Measurements from ENCODE around the gene CACNA1C. TPM values are rescaled to one million over a fixed set of nuclear protein-coding genes. Genes with fewer than 3 reads are reported as not detected.

The CACNA1C gene
- total and polyA plus RNA-seq, 2 donors (not counting 1 experiment from before 2014, with no cell fraction given), result 0.01 to 0.02 TPM

- H4K20me1 ChIP-seq (ENCODE audit: control insufficient read depth, insufficient read depth, low read length, poor library complexity, severe bottlenecking), result no peaks in the 10 kb centered on the region
- no peaks in the 10 kb centered on the region for H3K79me2 ChIP-seq (ENCODE audit: control insufficient read depth, insufficient read depth, low read length)
- no peak overlapping the region for H2AFZ ChIP-seq (ENCODE audit: insufficient read depth, low read depth, low read length, poor library complexity, severe bottlenecking)
- intact Hi-C loops (cut with micrococcal nuclease), result no loop called here
- Mint-ChIP-seq H3K4me3 (no peak overlapping the region), H3K27me3 (peaks cover 19% of the 10 kb centered on the region), H3K4me1 (no peaks in the 10 kb centered on the region), H3K27ac (no peak overlapping the region), H3K9me3 (ENCODE audit: insufficient read depth) (no peaks in the 10 kb centered on the region)
- CTCF ChIA-PET, result no interaction called here
- POLR2A ChIA-PET, result no interaction called here
- H3K27me3 ChIP-seq (replicated peaks in 1 of 4; ENCODE audit: control extremely low read depth in 1 of 4, control insufficient read depth in 3 of 4, insufficient read depth in 4 of 4, low read length in 3 of 4), result no peaks in the 10 kb centered on the region
- peaks cover 0 to 6% (median 0%) of the 10 kb centered on the region in 3 donors for H3K9me3 ChIP-seq (ENCODE audit: control extremely low read depth in 1 of 3, control insufficient read depth in 2 of 3, insufficient read depth in 1 of 3, low read length in 2 of 3)
- no peak overlapping the region for H3K27ac ChIP-seq (ENCODE audit: low read length in 2 of 2)
- H3K4me3 ChIP-seq (ENCODE audit: control extremely low read depth in 1 of 5, extremely low read depth in 1 of 5, insufficient read depth in 1 of 5, low read depth in 2 of 5, low read length in 4 of 5), result no peak overlapping the region
- no peaks in the 10 kb centered on the region for H3K36me3 ChIP-seq (replicated peaks in 1 of 2; ENCODE audit: control extremely low read depth in 1 of 2, control insufficient read depth in 1 of 2, extremely low read depth in 1 of 2, insufficient read depth in 2 of 2, low read length in 1 of 2)
- no peak overlapping the region for H3K4me2 ChIP-seq (replicated peaks; ENCODE audit: low read depth, low read length, poor library complexity, severe bottlenecking)
- ATAC-seq (ENCODE audit: low read depth), result no peak
- DNase-seq, result no peak
- TF ChIP-seq, protein P1, sequence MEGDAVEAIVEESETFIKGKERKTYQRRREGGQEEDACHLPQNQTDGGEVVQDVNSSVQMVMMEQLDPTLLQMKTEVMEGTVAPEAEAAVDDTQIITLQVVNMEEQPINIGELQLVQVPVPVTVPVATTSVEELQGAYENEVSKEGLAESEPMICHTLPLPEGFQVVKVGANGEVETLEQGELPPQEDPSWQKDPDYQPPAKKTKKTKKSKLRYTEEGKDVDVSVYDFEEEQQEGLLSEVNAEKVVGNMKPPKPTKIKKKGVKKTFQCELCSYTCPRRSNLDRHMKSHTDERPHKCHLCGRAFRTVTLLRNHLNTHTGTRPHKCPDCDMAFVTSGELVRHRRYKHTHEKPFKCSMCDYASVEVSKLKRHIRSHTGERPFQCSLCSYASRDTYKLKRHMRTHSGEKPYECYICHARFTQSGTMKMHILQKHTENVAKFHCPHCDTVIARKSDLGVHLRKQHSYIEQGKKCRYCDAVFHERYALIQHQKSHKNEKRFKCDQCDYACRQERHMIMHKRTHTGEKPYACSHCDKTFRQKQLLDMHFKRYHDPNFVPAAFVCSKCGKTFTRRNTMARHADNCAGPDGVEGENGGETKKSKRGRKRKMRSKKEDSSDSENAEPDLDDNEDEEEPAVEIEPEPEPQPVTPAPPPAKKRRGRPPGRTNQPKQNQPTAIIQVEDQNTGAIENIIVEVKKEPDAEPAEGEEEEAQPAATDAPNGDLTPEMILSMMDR (IDR thresholded peaks at IDR 0.05), result no peak
- no peak for TF ChIP-seq EZH2 (IDR thresholded peaks at IDR 0.05; ENCODE audit: borderline replicate concordance, insufficient read depth, low read depth, low read length, poor library complexity, severe bottlenecking)
- 82% methylated on average over 10 of the region's 10 CpGs for WGBS (ENCODE audit: insufficient coverage)
- H3K4me1 ChIP-seq (ENCODE audit: control insufficient read depth in 2 of 2, insufficient read depth in 2 of 2, low read length in 2 of 2), result no peaks in the 10 kb centered on the region
- H3K9ac ChIP-seq (ENCODE audit: low read length), result no peak overlapping the region
Observed at GRCh38 chr12:2161473-2161872, 108.7 kb downstream of the CACNA1C start.

DNA sequence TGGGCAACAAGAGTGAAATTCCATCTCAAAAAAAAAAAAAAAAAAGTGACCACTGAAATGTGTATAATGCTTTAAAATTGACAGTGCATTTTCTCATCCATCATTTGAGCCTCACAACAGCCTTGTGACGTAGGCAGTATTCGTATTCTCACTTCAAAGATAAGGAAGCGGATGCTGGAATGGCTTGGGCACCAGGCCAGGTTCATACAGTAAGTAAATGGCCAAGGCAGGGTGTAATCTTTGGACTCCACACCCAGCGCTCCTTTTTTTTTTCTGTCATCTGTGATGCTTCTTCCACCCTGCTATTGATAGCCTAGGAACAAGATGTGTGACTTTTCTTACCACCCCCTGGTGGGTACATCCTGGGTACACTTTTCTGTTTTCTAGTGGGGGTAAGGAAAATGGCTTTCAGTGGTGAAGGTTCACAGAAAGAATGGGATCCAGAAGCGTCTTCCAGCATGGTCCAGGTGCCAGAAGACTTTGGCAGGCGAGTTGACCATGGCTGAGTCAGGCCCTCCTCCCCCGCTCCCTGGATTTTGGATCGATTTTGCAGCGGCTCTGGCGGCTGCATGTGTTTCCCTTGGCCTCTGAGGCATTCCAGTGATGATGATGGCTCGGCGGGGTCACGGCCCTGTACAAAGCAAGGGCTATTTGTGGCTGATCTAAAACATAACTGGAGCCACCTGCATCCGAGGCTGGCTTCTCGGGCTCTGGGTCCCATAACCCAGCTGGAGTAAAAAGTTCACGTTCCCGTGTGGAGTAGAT, 110.6 kb downstream of the CACNA1C start:
- intact Hi-C loops (cut with micrococcal nuclease), result no loop called here
- H3K27me3 ChIP-seq (replicated peaks in 1 of 4; ENCODE audit: control extremely low read depth in 1 of 4, control insufficient read depth in 3 of 4, insufficient read depth in 4 of 4, low read length in 3 of 4), result no peaks in the 10 kb centered on the region
- H3K4me2 ChIP-seq (replicated peaks; ENCODE audit: low read depth, low read length, poor library complexity, severe bottlenecking), result no peak overlapping the region
- no peaks in the 10 kb centered on the region for H3K4me1 ChIP-seq (ENCODE audit: control insufficient read depth in 2 of 2, insufficient read depth in 2 of 2, low read length in 2 of 2)
- no peak for ATAC-seq (ENCODE audit: low read depth)
- no peak overlapping the region for H3K4me3 ChIP-seq (ENCODE audit: control extremely low read depth in 1 of 5, extremely low read depth in 1 of 5, insufficient read depth in 1 of 5, low read depth in 2 of 5, low read length in 4 of 5)
- 97% methylated on average over 17 of the region's 17 CpGs for WGBS (ENCODE audit: insufficient coverage)
- H3K9ac ChIP-seq (ENCODE audit: low read length), result no peak overlapping the region
- ChIA-PET POLR2A (no interaction called here), CTCF (no interaction called here)
- TF ChIP-seq EZH2 (IDR thresholded peaks at IDR 0.05; ENCODE audit: borderline replicate concordance, insufficient read depth, low read depth, low read length, poor library complexity, severe bottlenecking), result no peak
- TF ChIP-seq, protein P1 (IDR thresholded peaks at IDR 0.05), result no peak
- no peaks in the 10 kb centered on the region for H3K4me1 Mint-ChIP-seq
- H3K27me3 Mint-ChIP-seq, result peaks cover 24% of the 10 kb centered on the region
- H3K9me3 Mint-ChIP-seq (ENCODE audit: insufficient read depth), result peaks cover 11% of the 10 kb centered on the region
- peaks cover 0 to 16% (median 6%) of the 10 kb centered on the region in 3 donors for H3K9me3 ChIP-seq (ENCODE audit: control extremely low read depth in 1 of 3, control insufficient read depth in 2 of 3, insufficient read depth in 1 of 3, low read length in 2 of 3)
- H4K20me1 ChIP-seq (ENCODE audit: control insufficient read depth, insufficient read depth, low read length, poor library complexity, severe bottlenecking), result no peaks in the 10 kb centered on the region
- no peak overlapping the region for H3K27ac Mint-ChIP-seq
- no peak overlapping the region for H2AFZ ChIP-seq (ENCODE audit: insufficient read depth, low read depth, low read length, poor library complexity, severe bottlenecking)
- H3K79me2 ChIP-seq (ENCODE audit: control insufficient read depth, insufficient read depth, low read length), result no peaks in the 10 kb centered on the region
- no peak overlapping the region for H3K4me3 Mint-ChIP-seq
- no peak overlapping the region for H3K27ac ChIP-seq (ENCODE audit: low read length in 2 of 2)
- no peaks in the 10 kb centered on the region for H3K36me3 ChIP-seq (replicated peaks in 1 of 2; ENCODE audit: control extremely low read depth in 1 of 2, control insufficient read depth in 1 of 2, extremely low read depth in 1 of 2, insufficient read depth in 2 of 2, low read length in 1 of 2)
- no peak for DNase-seq

Measured in B cell (primary cell).